Endothelial cell of umbilical vein (primary cell): Measurements from ENCODE around the gene MRM2.

Experiments
- GATA2 ChIP-seq: IDR thresholded peaks from 2 replicates; pipeline ENCODE4 v1.7.0; 2011; ENCODE audit warnings: low read depth, mild to moderate bottlenecking, moderate library complexity, mixed read lengths, low read length; ENCODE audit not compliant: insufficient read length, insufficient read depth
- JUN ChIP-seq: IDR thresholded peaks from 2 replicates; pipeline ENCODE4 v1.6.1; 2011; ENCODE audit warnings: borderline replicate concordance, low read depth; ENCODE audit not compliant: insufficient read length, insufficient read depth
- POLR2A ChIP-seq: IDR thresholded peaks from 2 replicates; pipeline ENCODE4 v1.6.1; 2012; ENCODE audit warnings: low read depth, mild to moderate bottlenecking, control low read depth, low read length
- POLR2AphosphoS5 ChIP-seq: IDR thresholded peaks from 2 replicates; pipeline ENCODE4 v1.6.1; 2012; ENCODE audit warnings: low read depth, mild to moderate bottlenecking, control low read depth, low read length, moderate library complexity; ENCODE audit not compliant: insufficient read depth
- TF ChIP-seq, protein P1 (sequence below): IDR thresholded peaks from 2 replicates; pipeline ENCODE4 v1.6.1; 2011; ENCODE audit not compliant: insufficient read depth, insufficient read length
- TF ChIP-seq, protein P2 (sequence below), 2 donors: IDR thresholded peaks; 1 replicate in 1 of 2; 2 replicates in 1 of 2; pipeline ENCODE4 v1.5.1; 2011; ENCODE audit warnings: low read length in 2 of 2, mild to moderate bottlenecking in 2 of 2, moderate library complexity in 2 of 2, control low read depth in 1 of 2, inconsistent platforms in 1 of 2, low read depth in 1 of 2; ENCODE audit not compliant: insufficient read depth in 1 of 2; ENCODE audit errors: extremely low read depth in 1 of 2

DNA sequence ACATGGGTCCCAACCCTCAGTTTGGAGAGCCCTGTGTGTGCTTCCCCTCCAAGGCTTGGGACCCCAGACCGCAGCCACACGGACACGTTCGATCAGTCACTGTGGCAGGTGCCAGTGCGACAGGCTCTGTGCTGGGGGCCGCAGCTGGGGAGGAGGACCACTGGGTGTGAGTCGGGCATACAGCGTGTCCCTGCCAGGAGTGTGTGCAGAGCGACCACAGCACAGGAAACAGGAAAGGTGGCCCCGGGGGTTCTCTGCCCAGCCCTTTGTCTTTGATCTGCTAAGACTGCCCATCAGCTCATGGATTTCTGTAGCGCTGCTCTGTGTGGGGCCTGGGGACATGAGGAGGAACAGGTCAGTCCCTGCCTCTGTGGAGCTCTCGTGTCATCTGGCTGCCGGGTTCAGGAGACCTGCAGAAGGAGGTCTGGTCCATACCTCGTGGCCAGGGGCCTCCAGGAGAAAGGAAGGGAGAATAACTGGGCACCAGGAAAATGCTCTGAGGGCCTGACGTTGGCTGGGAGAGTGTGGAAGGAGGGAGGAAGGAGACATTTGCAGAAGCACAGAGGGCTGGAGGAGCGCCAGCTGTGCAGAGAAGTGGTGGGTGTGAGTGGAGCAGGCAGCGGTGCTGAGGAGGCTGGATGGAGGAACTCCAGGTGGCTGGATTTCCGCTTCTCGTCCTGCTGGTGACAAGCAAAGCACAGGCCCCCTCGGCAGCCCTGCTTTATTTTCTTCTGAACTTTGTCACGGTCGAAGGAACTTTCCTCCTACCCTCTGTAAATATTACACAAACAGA is 4.1 kb upstream of the MRM2 start:
- TF ChIP-seq GATA2 (no peak), POLR2AphosphoS5 (no peak), JUN (no peak), POLR2A (no peak)
- TF ChIP-seq, protein P1, sequence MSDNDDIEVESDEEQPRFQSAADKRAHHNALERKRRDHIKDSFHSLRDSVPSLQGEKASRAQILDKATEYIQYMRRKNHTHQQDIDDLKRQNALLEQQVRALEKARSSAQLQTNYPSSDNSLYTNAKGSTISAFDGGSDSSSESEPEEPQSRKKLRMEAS: no peak
- TF ChIP-seq, protein P2, sequence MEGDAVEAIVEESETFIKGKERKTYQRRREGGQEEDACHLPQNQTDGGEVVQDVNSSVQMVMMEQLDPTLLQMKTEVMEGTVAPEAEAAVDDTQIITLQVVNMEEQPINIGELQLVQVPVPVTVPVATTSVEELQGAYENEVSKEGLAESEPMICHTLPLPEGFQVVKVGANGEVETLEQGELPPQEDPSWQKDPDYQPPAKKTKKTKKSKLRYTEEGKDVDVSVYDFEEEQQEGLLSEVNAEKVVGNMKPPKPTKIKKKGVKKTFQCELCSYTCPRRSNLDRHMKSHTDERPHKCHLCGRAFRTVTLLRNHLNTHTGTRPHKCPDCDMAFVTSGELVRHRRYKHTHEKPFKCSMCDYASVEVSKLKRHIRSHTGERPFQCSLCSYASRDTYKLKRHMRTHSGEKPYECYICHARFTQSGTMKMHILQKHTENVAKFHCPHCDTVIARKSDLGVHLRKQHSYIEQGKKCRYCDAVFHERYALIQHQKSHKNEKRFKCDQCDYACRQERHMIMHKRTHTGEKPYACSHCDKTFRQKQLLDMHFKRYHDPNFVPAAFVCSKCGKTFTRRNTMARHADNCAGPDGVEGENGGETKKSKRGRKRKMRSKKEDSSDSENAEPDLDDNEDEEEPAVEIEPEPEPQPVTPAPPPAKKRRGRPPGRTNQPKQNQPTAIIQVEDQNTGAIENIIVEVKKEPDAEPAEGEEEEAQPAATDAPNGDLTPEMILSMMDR (IDR thresholded peaks at IDR 0.05; ENCODE audit: extremely low read depth in 1 of 2, insufficient read depth in 1 of 2, low read depth in 1 of 2, low read length in 2 of 2): no peak
